Cardiac fibroblast (primary cell): ENCODE measurements around the gene UMAD1.

Experiments
- DNase-seq, 2 donors: peaks; one replicate each; pipeline versions ENCODE4 v3.0.0 to v3.0.0-alpha.2; 2010; ENCODE audit warnings: low read depth in 2 of 2
- H3K4me3 ChIP-seq, 2 donors: replicated peaks in 1 of 2; 1 replicate in 1 of 2; 2 replicates in 1 of 2; pipeline ENCODE4 v1.5.1; 2011; ENCODE audit warnings: low read depth in 2 of 2, low read length in 2 of 2, mild to moderate bottlenecking in 2 of 2, moderate library complexity in 1 of 2
- TF ChIP-seq, protein P1 (sequence below): IDR thresholded peaks from one replicate; pipeline ENCODE4 v1.5.1; 2011; ENCODE audit warnings: low read depth, mild to moderate bottlenecking, low read length, inconsistent platforms

Gene UMAD1

DNA sequence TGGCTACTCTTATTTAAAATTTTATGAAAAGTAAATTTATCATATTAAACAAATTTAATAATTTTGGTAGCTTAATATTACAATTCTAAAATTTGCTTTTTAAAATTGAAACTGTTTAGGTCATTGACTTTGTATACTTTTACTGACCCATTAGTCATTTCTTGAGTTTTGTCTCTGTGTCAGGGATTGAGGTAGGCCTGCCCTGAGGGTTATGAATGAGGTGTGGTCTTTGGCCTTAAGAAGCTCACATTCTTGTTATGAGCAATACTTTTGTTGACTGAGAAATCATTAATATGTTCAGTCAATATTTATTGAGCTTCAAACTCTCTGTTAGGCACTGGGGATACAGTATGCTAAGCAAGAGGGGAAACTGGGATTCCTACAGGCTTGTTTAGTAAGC is 124.9 kb downstream of the UMAD1 start:
- DNase-seq: peak in 1 of 2 donors; percentile 28
- TF ChIP-seq, protein P1, sequence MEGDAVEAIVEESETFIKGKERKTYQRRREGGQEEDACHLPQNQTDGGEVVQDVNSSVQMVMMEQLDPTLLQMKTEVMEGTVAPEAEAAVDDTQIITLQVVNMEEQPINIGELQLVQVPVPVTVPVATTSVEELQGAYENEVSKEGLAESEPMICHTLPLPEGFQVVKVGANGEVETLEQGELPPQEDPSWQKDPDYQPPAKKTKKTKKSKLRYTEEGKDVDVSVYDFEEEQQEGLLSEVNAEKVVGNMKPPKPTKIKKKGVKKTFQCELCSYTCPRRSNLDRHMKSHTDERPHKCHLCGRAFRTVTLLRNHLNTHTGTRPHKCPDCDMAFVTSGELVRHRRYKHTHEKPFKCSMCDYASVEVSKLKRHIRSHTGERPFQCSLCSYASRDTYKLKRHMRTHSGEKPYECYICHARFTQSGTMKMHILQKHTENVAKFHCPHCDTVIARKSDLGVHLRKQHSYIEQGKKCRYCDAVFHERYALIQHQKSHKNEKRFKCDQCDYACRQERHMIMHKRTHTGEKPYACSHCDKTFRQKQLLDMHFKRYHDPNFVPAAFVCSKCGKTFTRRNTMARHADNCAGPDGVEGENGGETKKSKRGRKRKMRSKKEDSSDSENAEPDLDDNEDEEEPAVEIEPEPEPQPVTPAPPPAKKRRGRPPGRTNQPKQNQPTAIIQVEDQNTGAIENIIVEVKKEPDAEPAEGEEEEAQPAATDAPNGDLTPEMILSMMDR: no peak
- no peak overlapping the region for H3K4me3 ChIP-seq

DNA sequence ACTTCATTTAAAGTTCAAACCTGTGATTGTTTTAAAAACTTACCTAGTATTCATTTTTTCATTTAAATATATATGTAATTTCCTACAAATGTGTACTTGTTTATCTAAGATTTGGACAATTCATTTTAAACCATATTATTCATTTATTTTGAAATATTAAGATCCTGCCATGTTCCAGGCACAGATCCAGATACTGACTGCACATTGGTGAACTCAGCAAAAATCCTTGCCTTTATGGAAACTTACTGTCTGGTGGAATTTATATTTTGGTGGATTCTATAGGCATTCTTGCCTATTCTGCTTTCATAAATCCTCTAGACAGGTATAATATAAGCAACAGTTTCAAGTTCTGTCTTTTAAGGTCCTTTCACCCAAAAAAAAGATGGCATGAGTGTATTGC is 126.1 kb downstream of the UMAD1 start:
- TF ChIP-seq, protein P1: no peak
- peak; percentile 35 to 49 for DNase-seq
- H3K4me3 ChIP-seq: no peak overlapping the region

DNA sequence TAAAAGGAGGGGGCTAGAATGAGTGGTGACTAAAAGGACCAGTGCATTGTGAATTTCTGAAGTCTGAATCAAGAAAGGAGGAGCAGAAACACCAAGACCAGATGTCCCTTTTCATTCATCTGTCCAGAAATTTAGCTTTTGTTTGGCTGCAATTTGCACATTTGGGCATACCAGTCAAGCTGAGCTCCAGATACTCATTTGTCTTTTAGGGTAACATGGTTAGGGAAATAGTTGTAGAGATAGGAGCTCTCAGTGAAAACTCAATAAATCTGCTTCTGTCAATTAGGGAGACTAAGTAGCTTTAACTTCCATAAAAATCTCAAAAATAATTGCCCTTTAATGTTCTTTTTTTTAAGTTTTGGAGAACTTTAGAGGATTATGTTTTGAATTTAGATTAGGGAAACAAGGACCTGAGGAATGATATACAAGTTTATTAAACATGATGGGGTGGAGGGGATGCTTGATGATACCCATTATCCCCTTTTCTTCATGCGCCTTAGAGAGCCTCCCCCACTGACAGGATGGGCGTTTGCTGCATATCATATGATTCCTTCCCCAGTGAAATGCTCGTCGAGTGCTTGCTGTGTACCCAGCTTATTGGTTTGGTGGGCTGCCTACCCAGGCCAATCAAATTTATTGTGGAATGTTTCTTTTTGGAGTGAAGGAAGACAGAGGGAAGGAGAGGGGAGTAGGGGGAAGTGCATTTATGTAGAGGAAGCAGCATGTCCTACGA is 128.6 kb downstream of the UMAD1 start:
- DNase-seq: no peak
- H3K4me3 ChIP-seq: no peak overlapping the region
- TF ChIP-seq, protein P1: no peak

DNA sequence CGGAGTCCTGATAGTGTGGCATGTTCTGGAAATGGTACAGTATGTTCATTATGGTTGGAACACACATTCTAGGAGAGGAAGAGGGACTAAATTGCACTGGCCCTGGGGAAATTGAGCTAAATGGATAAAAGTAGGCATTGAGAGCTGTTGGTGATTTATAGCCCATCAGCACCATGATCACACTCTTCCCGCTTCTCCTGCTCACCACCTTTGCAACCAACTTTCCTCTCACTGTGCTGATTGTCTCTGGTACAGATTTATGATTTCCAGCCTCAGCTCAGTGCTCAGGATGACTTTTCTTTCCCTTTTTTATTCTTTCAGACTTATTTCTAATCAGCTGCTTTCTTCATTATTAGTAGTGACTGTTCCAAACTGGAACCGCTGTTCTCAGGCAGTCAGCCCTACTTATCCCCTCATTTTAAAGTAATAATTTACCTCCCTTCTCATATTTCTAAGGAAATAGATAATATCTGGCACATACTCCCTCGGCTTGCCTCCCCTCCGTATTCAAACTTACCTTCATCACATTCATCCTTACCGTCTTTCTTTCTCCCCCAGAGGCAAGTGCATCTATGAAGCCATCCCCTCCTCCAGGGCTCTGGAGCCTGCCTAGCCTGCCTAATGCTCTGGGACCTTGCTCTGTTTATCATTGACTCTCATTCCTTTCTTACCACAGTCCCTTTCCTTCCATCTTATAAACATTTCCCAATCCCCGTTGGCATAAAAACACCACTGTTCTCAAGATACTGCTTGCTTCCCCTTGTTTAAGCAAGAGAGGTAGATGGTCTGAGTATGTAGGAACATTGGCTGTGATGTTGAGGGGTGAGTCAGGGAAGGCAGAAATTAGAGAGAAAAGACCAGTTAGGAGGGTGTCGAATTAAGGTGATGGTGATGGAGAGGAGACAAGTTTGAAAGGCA is 129.4 kb downstream of the UMAD1 start:
- TF ChIP-seq, protein P1: no peak
- peak; percentile 26 to 71 for DNase-seq
- no peak overlapping the region for H3K4me3 ChIP-seq

DNA sequence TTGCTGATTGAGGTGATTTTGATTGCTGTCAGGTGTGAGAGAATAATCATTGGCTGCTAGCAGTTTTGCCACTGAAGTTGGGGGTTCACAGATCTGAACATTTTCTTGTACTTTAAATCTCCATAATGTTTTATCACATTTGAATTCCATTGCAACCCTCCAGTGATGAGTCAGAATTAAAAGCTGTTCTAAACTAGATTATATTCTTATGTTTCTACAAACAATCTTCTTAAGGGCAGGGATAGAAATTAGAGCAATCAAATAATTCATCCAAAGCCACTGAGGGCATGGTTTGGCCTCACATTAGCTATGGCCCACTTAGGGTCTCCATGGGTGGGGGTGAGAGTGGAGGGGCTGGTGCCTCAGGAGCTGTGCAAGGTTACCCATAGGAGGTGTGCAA is 130.9 kb downstream of the UMAD1 start:
- H3K4me3 ChIP-seq: no peak overlapping the region
- no peak for DNase-seq
- TF ChIP-seq, protein P1: no peak

- TF ChIP-seq, protein P1: no peak
- DNase-seq: peak in 1 of 2 donors; percentile 20
- H3K4me3 ChIP-seq: no peak overlapping the region
These were observed 131.9 kb downstream of the UMAD1 start for GRCh38 chr7:7772397-7772821.
